ENCODE data around the gene PROM2. TPM values are rescaled to one million over a fixed set of nuclear protein-coding genes. Genes with fewer than 3 reads are reported as not detected.

The PROM2 gene
- total RNA-seq, 1 experiment from 2014 or later = 1.6 TPM

DNA sequence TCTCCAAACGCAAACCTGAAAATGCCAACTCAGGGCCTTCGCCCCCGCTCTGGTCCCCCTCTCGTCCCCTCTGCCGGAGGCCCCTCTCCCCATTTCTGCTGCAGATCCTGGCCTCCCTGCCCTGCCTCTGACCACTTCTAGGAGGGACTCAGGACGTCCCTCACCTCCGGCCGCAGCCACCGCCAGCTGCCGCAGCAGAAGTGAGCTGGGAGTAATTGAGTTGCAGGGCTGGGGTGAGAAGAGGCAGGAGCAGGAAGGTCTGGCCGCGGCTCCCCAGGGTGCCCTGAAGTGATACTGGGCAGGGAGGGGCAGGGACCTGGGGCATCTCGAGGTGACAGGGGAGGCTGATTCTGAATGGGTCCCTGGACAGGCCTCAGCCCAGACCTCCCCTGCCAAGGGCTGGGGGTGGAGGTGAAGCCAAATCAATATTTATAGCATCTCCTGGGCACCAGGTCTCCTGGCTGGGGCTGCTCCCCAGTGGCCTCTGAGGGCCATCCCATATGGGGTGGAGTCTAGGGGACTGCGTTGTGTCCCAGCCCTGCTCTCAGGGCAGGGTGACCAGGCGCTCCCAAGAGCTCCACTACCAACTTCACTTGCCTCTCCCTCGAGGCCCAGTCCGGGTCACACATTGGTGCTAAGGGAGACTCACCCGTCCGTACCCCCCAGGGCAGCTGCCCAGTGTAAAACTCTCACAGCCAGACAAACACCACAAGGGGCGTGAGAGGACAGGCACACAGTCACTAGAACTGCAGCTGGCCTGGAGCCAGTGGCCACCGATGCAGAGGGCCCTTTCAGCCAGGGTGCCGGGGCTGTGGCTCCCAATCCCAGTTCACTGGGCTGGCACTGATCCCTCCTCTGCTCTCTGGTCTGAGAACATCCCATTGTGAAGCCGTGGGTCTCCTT, 55.9 kb downstream of the PROM2 start:
- intact Hi-C loops (cut with micrococcal nuclease; ENCODE audit: unreplicated experiment) = no loop called here
- no peak overlapping the region for H3K4me3 ChIP-seq (ENCODE audit: low read depth, low read length, poor library complexity, severe bottlenecking)
- no peaks in the 10 kb centered on the region for H3K36me3 ChIP-seq (ENCODE audit: insufficient read depth, low read length, poor library complexity, severe bottlenecking)
- CTCF ChIA-PET = no interaction called here
- TF ChIP-seq, protein P1, sequence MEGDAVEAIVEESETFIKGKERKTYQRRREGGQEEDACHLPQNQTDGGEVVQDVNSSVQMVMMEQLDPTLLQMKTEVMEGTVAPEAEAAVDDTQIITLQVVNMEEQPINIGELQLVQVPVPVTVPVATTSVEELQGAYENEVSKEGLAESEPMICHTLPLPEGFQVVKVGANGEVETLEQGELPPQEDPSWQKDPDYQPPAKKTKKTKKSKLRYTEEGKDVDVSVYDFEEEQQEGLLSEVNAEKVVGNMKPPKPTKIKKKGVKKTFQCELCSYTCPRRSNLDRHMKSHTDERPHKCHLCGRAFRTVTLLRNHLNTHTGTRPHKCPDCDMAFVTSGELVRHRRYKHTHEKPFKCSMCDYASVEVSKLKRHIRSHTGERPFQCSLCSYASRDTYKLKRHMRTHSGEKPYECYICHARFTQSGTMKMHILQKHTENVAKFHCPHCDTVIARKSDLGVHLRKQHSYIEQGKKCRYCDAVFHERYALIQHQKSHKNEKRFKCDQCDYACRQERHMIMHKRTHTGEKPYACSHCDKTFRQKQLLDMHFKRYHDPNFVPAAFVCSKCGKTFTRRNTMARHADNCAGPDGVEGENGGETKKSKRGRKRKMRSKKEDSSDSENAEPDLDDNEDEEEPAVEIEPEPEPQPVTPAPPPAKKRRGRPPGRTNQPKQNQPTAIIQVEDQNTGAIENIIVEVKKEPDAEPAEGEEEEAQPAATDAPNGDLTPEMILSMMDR (conservative IDR thresholded peaks at IDR 0.05; ENCODE audit: low read depth, low read length) = no peak
- TF ChIP-seq EZH2 (IDR thresholded peaks at IDR 0.05; ENCODE audit: borderline replicate concordance, low read depth, low read length, poor library complexity, severe bottlenecking) = no peak
- no peaks in the 10 kb centered on the region for H3K27me3 ChIP-seq (replicated peaks; ENCODE audit: insufficient read depth, low read depth, low read length, poor library complexity)
- no peak for DNase-seq (ENCODE audit: low spot score)
- BruUV-seq (replicated peaks) = no TSS peak
- peaks cover 14% of the 10 kb centered on the region for H3K4me1 ChIP-seq (ENCODE audit: insufficient read depth, low read length, poor library complexity, severe bottlenecking)
- POLR2A ChIA-PET (ENCODE audit: low non-redundant PET) = no interaction called here
- no peaks in the 10 kb centered on the region for H3K9me3 ChIP-seq (ENCODE audit: low read depth, low read length, poor library complexity, severe bottlenecking)
- no peak overlapping the region for H3K27ac ChIP-seq (ENCODE audit: low read depth, low read length, poor library complexity, severe bottlenecking)

DNA sequence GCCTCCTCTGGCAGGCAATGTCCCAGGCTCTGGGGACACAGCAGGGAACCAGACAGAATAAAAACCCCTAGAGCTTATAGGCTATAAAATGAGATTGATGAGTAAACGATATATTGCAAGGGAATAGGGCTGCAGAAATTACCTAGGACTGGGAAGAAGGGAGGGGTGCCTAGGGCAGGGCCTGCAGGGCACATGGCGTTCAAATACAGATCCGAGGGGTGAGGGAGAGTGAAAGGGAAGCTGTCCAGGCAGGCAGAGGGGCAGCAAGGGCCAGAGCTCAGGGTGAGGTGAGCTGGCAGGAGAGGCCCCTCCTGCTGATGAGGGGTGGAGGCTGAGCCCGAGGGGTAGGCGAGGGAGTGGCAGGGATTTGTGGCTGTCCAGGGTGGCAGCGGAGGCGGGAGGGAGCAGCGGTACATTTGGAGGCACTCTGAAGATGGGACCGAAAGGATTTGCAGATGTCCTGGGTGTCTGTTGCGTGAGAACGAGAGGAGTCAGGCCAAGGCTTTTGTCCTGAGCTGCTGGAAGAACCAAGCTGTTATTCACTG, 56.6 kb downstream of the PROM2 start:
- ChIA-PET POLR2A (ENCODE audit: low non-redundant PET) (no interaction called here), CTCF (no interaction called here)
- Histone ChIP-seq H3K27me3 (replicated peaks; ENCODE audit: insufficient read depth, low read depth, low read length, poor library complexity) (no peaks in the 10 kb centered on the region), H3K27ac (ENCODE audit: low read depth, low read length, poor library complexity, severe bottlenecking) (no peak overlapping the region), H3K4me3 (ENCODE audit: low read depth, low read length, poor library complexity, severe bottlenecking) (no peak overlapping the region), H3K36me3 (ENCODE audit: insufficient read depth, low read length, poor library complexity, severe bottlenecking) (no peaks in the 10 kb centered on the region), H3K4me1 (ENCODE audit: insufficient read depth, low read length, poor library complexity, severe bottlenecking) (peaks cover 14% of the 10 kb centered on the region), H3K9me3 (ENCODE audit: low read depth, low read length, poor library complexity, severe bottlenecking) (no peaks in the 10 kb centered on the region)
- intact Hi-C loops (cut with micrococcal nuclease; ENCODE audit: unreplicated experiment) = no loop called here
- no TSS peak for BruUV-seq (replicated peaks)
- TF ChIP-seq, protein P1 (conservative IDR thresholded peaks at IDR 0.05; ENCODE audit: low read depth, low read length) = no peak
- no peak for TF ChIP-seq EZH2 (IDR thresholded peaks at IDR 0.05; ENCODE audit: borderline replicate concordance, low read depth, low read length, poor library complexity, severe bottlenecking)
- no peak for DNase-seq (ENCODE audit: low spot score)

DNA sequence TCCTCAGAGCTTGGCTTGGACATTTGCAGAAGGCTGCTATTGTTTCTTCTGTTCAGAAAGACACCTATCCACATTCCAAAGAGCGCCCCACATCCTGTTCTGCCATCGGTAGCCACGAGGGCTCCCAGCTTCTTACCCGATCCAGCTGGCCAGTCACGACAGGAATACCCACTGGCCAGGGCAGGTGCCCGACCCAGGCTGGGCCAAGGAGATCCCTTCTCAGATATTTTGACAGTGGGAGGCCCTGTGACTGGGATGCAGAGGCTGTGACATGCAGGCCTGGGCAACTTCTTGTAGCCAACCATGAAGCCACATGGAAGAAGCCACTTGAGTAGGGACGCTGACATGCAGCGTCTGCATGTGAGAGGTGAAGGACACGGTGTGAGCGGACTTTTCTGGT, 57.4 kb downstream of the PROM2 start:
- intact Hi-C loops (cut with micrococcal nuclease; ENCODE audit: unreplicated experiment) = no loop called here
- Histone ChIP-seq H3K36me3 (ENCODE audit: insufficient read depth, low read length, poor library complexity, severe bottlenecking) (no peaks in the 10 kb centered on the region), H3K4me1 (ENCODE audit: insufficient read depth, low read length, poor library complexity, severe bottlenecking) (peaks cover 14% of the 10 kb centered on the region), H3K27ac (ENCODE audit: low read depth, low read length, poor library complexity, severe bottlenecking) (no peak overlapping the region), H3K9me3 (ENCODE audit: low read depth, low read length, poor library complexity, severe bottlenecking) (no peaks in the 10 kb centered on the region), H3K27me3 (replicated peaks; ENCODE audit: insufficient read depth, low read depth, low read length, poor library complexity) (no peaks in the 10 kb centered on the region), H3K4me3 (ENCODE audit: low read depth, low read length, poor library complexity, severe bottlenecking) (no peak overlapping the region)
- TF ChIP-seq, protein P1 (conservative IDR thresholded peaks at IDR 0.05; ENCODE audit: low read depth, low read length) = no peak
- TF ChIP-seq EZH2 (IDR thresholded peaks at IDR 0.05; ENCODE audit: borderline replicate concordance, low read depth, low read length, poor library complexity, severe bottlenecking) = no peak
- no peak for DNase-seq (ENCODE audit: low spot score)
- ChIA-PET POLR2A (ENCODE audit: low non-redundant PET) (no interaction called here), CTCF (no interaction called here)
- no TSS peak for BruUV-seq (replicated peaks)
